ENCODE data around the gene RFX4. TPM values are rescaled to one million over a fixed set of nuclear protein-coding genes. Genes with fewer than 3 reads are reported as not detected.
A peak's percentile ranks its signal among the peaks of the same experiment; 100 is the strongest.
"Not testable (repeated sequence)": the region's sequence is repeated elsewhere in the genome, so short reads cannot be mapped to it uniquely, and the experiment has no call there.

RFX4 gene
- total RNA-seq, 1 donor from 2014 or later, result 0.26 TPM

DNA sequence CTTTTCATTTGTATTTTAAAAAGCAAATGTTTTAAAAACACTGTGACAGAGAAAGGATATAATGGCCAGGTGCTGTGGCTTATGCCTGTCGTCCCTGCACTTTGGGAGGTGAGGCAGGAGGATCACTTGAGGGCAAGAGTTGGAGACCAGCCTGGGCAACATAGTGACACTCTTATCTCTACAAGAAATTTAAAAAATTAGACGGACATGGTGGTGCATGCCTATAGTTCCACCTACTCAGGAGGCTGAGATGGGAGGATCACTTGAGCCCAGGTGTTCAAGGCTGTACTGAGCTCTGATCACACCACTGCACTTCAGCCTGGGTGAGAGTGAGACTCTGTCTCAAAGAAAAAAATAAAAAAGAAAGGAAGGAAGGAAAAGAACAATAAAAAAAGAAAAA, 7.8 kb downstream of the RFX4 start:
- DNase-seq (ENCODE audit: low spot score), result no peak

DNA sequence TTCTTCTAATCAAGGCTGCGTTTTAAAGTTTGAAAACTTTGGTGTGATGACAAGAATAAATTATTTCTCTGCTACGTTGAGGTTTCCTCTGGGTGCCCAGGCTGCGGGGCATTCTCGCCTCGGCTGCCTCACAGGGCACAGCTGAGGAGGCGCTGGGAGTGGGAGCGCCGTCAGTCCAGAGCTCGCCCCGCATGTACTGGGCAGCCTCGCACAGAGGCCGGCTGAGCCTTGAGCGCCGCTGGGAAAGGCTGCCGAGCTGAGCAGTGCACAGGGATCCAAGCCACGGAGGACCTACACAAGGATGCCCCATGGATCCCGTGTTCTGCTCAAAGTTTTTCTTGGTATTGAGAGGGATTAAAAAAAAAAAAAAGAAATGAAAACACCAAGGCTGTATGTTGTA, 11.6 kb downstream of the RFX4 start:
- no peak for DNase-seq (ENCODE audit: low spot score)

DNA sequence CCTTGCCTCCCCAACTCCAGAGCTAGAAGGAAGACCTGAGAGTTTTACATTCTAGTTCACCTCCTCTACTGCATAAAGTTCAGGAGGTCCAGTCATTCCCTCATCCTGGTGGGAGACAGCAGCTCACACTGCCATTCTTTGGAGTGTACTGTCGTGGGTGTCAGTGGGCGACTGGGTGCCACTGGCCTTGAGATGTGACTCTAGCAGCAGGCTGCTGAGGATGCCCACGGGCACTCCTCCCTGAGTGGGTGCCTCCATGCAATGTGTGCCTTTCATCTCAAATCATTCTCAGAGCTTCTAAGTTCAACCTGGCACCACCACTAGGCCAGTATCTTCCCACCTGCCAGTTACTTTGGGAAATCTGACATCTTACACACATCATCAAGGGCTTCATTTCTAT, 12.5 kb downstream of the RFX4 start:
- DNase-seq (ENCODE audit: low spot score), result no peak

GRCh38 chr12:106598003-106598402, 15.2 kb downstream of the RFX4 start:
- no peak for DNase-seq (ENCODE audit: low spot score)

GRCh38 chr12:106599302-106599701, 16.5 kb downstream of the RFX4 start:
- DNase-seq (ENCODE audit: low spot score), result no peak

DNA sequence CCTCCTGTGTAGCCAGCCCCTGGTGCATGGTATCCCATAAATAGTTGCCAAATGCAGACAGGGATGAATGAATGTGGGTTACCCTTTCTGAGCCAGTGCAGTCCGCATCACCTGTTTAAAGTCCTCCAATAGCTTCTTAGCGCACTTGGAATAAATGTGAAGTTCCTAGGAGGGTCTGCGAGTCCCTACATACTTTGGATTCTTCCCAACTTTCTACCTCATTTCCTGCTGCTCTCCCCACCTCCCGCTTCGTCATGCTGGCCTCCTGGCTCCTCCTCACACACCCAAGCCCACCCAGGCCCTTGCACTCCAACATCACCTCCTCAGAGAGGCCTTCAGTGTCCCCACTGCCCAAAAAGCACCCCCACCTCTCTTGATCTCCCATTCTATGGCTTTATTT, 17.7 kb downstream of the RFX4 start:
- no peak for DNase-seq (ENCODE audit: low spot score)

GRCh38 chr12:106601031-106601430, 18.2 kb downstream of the RFX4 start:
- no peak for DNase-seq (ENCODE audit: low spot score)

DNA sequence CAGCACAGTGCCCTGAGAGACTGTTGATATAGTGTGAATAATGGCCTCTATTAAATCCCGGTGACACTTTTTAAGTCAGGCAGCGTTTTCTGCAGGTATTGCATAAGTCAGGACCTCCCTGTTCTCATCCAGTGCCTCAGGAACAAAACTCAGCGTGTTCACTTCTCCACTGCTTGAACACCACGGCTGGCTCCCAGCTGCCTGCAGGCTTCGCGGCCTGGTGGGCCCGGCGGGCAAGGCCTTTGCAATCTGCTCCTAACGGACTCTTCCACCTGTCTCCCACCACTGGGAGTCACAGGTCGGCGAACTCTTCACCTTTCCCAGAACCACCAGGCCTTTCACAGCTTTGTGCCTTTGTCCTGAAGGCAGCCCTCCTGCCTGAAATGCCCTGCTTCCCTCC, 18.7 kb downstream of the RFX4 start:
- no peak for DNase-seq (ENCODE audit: low spot score)

DNA sequence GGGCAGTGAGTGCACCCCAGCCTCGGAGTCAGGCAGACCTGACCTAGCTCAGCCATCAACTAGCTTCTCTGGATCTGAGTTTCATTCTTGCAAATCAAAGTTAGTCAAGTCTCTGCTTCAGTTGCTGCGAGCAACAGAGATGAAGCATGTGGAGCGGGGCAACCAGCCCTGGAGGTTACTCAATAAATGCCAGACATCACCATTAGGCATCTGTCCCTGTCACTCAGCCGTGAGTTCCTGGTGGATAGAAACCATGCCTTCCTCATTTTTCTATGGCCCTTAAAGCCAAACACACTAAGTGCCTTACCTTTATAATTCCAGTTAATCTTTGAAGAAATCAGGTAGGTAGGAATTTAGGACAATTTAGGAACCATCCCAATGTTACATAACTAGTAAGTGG, 19.3 kb downstream of the RFX4 start:
- DNase-seq (ENCODE audit: low spot score), result no peak

GRCh38 chr12:106605254-106605653, 22.4 kb downstream of the RFX4 start:
- no peak for DNase-seq (ENCODE audit: low spot score)

- DNase-seq (ENCODE audit: low spot score), result not testable (repeated sequence)
Measured at GRCh38 chr12:106620588-106620987, 37.8 kb downstream of the RFX4 start.

GRCh38 chr12:106625976-106626375, 43.2 kb downstream of the RFX4 start:
- no peak for DNase-seq (ENCODE audit: low spot score)

DNA sequence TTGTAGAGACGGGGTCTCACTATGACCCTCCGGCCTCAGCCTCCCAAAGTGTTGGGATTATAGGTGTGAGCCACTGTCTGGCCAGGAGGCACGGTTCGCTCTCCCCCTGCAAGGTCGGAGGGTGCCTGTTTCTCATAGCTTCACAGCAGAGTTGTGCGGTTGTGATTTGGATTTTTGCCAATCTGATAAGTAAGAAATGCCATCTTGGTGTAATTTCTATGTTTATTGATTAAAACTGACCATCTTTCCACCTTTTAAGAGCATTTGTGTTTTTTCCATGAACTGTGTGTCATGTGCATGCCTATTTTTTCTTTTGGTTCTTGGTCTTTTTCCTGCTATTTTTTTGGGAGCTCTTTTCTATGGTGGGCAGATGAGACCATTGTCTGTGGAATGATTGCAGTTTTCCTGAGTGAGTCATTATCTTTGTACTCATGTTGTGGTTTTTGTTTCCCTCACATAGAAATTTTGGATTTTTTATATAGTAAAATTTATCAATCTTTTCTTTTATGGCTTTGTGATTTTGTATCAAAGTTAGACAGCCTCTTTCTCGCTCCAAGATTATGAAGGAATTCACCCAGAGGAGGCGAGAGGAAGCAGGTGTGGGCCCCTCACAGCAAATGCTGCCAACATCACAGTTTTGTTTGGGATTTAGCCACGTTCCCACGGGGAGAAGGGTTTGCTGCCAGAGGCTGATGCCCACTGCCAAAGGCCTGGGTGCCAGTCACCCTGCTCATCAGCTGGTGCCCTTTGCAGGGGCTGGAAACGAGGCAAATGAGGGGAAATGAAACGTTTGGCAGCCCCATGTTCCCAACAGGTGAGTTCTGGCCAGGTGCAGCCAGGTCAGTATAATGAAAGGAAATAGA, 47.2 kb downstream of the RFX4 start:
- DNase-seq (ENCODE audit: low spot score), result no peak

GRCh38 chr12:106631150-106631549, 48.3 kb downstream of the RFX4 start:
- no peak for DNase-seq (ENCODE audit: low spot score)

GRCh38 chr12:106631797-106632196, 49.0 kb downstream of the RFX4 start:
- no peak for DNase-seq (ENCODE audit: low spot score)

GRCh38 chr12:106632797-106633450, 50.1 kb downstream of the RFX4 start:
- DNase-seq (ENCODE audit: low spot score), result peak; percentile 62

DNA sequence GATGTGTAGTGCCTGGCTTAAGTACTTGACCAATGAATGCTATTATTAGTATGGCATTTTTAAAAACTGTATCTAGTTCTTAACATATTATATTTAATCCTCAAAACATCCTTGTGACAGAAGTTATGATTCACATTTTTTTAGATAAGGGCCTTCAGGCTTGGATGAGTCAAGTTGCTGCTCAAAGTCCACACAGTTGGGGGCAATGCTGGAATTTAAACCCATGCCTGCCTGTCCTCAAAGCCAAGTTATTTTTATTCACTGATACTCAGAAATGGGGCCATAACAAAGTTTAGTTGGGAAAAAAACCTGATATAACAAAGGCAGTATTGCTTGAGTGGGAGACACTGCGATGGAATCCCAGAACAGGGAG, 50.6 kb downstream of the RFX4 start:
- peak; percentile 59 for DNase-seq (ENCODE audit: low spot score)

DNA sequence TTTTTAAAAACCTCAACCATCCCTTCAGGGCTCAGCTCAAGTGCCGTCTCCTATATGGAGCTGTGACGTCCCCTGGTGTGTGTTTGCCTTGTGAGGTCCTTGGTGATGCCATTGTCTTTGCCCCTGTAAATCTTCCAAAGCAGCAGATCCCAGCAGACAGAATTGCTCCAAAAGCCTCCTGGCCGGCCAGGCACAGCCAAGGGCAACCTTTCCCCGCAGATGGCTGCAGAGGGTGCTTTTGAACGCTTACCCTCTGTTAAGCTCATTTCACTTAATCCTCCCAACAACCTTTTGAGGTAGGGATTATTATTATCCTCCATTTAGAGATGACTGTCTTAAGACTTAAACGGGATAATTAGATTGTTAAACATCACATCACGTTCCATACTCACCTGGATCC, 51.4 kb downstream of the RFX4 start:
- no peak for DNase-seq (ENCODE audit: low spot score)

GRCh38 chr12:106643000-106643399, 60.2 kb downstream of the RFX4 start:
- no peak for DNase-seq (ENCODE audit: low spot score)

GRCh38 chr12:106644335-106645073, 61.7 kb downstream of the RFX4 start:
- no peak for DNase-seq (ENCODE audit: low spot score)

DNA sequence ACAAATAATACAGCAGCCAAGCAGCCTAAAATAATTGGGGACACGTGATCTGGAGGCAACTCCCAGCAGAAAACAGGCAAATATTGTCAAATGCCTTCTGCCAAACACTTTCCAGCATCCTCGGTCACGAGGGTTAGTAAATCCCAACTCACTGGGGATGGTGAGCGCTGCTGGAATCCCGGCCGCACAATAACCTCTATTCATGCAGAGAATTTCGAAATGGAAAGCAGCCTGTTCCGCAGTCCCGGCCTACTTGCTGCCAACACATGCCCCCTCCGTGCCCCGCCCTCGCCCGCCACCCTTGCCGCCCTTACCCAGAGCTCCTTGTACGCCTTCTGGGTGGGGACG, 62.2 kb downstream of the RFX4 start:
- peak; percentile 66 for DNase-seq (ENCODE audit: low spot score)

DNA sequence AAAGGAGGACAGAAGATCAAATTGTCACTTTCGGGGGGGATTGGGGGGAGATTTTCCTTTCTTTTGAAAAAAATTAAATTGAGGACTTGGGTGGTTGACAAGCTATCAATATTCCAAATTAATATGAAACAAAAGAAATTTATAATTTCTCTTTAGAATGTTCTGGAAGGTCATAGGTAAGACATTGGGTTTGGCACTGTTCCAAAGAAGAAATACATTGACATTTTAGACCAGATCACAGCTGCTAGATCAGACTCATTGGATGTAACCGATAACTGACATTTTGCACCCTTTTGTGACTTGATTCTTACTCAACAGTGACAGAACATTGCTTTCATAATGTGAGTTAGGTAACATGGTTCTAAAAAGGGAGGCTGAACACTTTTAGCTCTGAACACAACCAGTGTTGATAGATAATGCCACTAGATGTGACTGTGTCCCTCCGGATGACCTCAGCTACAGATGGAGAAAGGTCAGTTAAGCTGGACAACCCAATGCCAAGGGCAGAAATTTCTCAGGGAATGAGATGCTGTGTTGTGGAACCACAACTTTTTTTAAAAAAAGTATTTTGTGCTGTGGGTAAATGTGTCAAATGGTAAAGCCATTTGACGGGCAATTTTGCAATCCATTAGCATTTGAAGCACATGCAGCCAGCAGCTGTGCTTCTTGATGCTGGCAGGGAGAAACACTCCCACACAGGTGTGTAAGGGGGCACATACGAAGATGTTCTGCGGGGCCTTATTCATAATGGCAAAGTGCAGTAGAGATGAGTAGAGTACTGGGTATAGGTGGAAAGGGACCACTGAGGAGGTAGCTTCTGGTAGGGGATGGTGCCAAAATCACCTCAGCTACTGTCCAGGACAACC, 62.9 kb downstream of the RFX4 start:
- DNase-seq (ENCODE audit: low spot score), result no peak

Measured in mucosa of gallbladder (tissue), 1 donor.